Measurements from ENCODE around the gene ALDH1B1.

GRCh38 chr9:38412751-38413150, 20.2 kb downstream of the ALDH1B1 start:
- TF ChIP-seq POLR2A (IDR thresholded peaks at IDR 0.05) (no peak), POLR2AphosphoS5 (IDR thresholded peaks at IDR 0.05) (no peak)

Measured in stomach (tissue), 4 donors.